ENCODE measurements around the gene NLRP13.

DNA sequence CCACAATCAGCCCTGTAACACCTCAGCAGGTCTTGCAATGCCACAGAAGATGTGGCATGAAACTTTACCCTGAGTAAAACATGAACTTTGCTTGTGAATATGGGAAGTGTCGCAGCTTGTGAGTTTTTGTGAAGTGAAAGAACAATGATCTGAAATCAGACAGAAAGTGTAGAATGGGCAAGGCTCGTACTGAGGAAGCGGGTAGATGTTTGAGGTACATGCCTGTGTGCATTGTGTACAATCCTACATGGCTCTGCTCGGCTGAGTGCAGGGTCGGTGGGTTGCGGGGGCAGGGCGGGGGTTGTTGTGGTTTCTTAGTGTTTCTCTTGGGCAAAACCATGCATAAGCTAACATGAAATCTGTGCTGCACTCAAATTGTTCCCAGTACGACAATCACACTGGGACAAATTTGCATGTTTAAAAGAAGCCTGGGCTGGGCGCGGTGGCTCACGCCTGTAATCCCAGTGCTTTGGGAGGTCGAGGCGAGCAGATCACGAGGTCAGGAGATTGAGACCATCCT is 1.1 kb downstream of the NLRP13 start:
- TF ChIP-seq, protein P1, sequence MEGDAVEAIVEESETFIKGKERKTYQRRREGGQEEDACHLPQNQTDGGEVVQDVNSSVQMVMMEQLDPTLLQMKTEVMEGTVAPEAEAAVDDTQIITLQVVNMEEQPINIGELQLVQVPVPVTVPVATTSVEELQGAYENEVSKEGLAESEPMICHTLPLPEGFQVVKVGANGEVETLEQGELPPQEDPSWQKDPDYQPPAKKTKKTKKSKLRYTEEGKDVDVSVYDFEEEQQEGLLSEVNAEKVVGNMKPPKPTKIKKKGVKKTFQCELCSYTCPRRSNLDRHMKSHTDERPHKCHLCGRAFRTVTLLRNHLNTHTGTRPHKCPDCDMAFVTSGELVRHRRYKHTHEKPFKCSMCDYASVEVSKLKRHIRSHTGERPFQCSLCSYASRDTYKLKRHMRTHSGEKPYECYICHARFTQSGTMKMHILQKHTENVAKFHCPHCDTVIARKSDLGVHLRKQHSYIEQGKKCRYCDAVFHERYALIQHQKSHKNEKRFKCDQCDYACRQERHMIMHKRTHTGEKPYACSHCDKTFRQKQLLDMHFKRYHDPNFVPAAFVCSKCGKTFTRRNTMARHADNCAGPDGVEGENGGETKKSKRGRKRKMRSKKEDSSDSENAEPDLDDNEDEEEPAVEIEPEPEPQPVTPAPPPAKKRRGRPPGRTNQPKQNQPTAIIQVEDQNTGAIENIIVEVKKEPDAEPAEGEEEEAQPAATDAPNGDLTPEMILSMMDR (IDR thresholded peaks at IDR 0.05), result no peak
- TF ChIP-seq EZH2phosphoT487 (IDR thresholded peaks at IDR 0.05) (no peak), EZH2 (IDR thresholded peaks at IDR 0.05) (no peak)
